Measurements from ENCODE around the gene ESPN.

- TF ChIP-seq CTCF (conservative IDR thresholded peaks at IDR 0.05; ENCODE audit: low read depth, low read length) (no peak), BHLHE40 (IDR thresholded peaks at IDR 0.05; ENCODE audit: low read depth, low read length) (no peak), CEBPB (IDR thresholded peaks at IDR 0.05; ENCODE audit: low read depth, low read length) (no peak), SMC3 (IDR thresholded peaks at IDR 0.05; ENCODE audit: low read depth, low read length) (no peak), ELK1 (IDR thresholded peaks at IDR 0.05; ENCODE audit: borderline replicate concordance, low read depth, low read length) (no peak), POLR2A (IDR thresholded peaks at IDR 0.05; ENCODE audit: low read depth, low read length) (no peak), NFE2L2 (IDR thresholded peaks at IDR 0.05; ENCODE audit: low read depth, low read length) (no peak), RCOR1 (IDR thresholded peaks at IDR 0.05; ENCODE audit: insufficient replicate concordance, low read length) (no peak), FOS (IDR thresholded peaks at IDR 0.05; ENCODE audit: low read depth, low read length) (no peak), MAZ (IDR thresholded peaks at IDR 0.05; ENCODE audit: borderline replicate concordance, low read depth, low read length) (no peak), MXI1 (IDR thresholded peaks at IDR 0.05; ENCODE audit: borderline replicate concordance, low read depth, low read length) (no peak), CHD1 (IDR thresholded peaks at IDR 0.05; ENCODE audit: low read depth, low read length) (no peak), RAD21 (IDR thresholded peaks at IDR 0.05; ENCODE audit: low read length) (no peak), RFX5 (IDR thresholded peaks at IDR 0.05; ENCODE audit: low read depth, low read length) (no peak)
Measured at GRCh38 chr1:6389971-6390370, 34.6 kb upstream of the ESPN start.
